HG03025 (cell line): Measurements from ENCODE around the gene BCL6B.

Experiments used
- ATAC-seq: cut with Tn5 transposase; IDR thresholded peaks from one replicate; pipeline ENCODE4 v1.9.1; 2021; ENCODE audit warnings: mild to moderate bottlenecking, moderate library complexity; ENCODE audit not compliant: unreplicated experiment, low FRiP score

BCL6B gene

DNA sequence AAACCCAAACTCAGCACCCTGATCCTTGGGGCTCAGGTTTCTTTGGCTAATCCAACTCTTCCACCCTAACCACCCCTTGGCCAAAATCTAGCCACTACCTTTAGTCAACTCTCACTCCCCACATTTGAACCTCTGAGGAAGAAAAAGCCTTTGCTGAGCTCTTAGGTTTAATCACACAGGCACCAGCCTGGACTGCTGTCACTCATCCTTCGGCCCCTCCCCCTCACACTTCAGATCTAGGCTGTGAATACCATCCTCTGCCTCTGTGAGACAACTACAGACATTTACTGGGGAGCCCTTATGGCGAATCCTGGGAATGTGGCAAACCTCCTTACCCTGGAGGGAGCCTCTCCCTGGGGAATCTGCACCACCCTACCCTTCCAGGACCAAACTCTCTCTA lies 15.7 kb upstream of the BCL6B start:
- ATAC-seq = no peak

DNA sequence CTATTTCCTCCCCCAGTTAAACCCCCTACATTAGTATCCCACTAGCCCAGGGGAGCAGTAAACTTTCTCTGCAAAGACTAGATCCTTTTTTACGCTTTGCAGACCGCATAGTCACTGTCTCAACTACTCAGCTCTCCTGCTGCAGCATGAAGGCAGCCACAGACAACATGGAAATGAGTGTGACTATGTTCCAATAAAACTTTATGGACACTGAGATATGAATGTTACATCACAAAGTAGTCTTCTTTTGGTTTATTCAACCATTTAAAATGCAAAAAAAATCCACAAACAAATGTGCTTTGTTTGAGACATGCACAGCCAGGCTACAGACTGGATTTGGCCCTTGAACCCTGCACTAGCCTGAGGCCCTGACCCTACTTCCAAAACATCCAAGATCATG lies 12.3 kb upstream of the BCL6B start:
- ATAC-seq = no peak

DNA sequence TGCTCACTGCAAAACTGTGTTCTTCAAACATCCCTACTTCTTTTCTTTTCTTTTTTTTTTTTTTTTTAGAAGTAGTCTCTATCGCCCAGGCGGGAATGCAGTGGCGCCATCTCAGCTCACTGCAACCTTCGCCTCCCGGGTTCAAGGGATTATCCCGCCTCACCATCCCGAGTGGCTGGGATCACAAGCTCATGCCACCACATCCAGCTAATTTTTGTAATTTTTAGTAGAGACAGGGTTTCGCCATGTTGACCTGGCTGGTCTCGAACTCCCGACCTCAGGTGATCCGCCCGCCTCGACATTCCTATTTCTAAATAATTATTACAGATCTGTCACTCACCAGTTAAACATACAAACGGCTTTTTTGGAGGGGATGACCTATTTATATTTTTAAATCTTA lies 11.4 kb upstream of the BCL6B start:
- no peak for ATAC-seq

DNA sequence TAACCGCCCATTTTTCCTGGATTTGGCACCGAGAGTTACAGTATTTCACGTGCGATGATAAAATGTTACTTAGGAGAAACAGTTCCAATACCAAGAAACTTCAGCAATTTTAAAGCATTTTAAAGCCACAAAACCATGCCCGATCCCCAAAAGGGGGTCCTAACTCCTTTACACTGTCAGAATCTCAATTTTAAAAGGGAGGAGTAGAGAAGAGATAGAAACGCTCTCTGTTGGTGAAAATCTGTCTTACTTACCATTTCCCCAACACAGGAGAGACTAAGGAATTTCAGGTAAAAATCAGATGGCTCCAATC lies 11.0 kb upstream of the BCL6B start:
- no peak for ATAC-seq

DNA sequence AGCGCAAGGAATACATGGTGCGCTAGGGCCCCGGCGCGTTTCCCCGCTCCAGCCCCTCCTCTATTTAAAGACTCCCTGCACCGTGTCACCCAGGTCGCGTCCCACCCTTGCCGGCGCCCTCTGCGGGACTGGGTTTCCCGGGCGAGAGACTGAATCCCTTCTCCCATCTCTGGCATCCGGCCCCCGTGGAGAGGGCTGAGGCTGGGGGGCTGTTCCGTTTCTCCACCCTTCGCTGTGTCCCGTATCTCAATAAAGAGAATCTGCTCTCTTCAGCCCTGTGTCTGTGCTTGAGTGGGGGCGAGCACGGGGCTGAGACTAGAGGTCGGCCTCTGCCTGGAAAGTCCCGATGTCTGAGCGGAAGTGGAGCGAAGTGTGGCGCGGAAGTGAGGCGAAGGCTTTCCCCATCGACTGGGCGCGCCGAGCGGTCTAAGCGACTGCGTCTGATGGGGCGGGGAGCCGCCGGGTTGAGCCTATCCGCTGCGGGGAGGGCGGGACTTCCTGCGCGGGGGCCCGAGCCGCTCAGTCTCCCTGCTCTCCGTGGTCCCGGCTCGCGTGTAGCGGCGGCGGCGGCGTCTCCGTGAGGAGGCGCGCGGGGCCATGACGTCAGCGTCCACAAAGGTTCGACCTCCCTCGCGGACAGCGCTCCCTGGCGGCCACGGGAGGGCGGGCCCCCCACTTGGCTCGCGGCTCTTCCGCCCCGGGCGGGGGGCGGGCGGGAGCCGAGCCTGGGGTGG lies 8.4 kb upstream of the BCL6B start:
- peak; percentile 83 for ATAC-seq

DNA sequence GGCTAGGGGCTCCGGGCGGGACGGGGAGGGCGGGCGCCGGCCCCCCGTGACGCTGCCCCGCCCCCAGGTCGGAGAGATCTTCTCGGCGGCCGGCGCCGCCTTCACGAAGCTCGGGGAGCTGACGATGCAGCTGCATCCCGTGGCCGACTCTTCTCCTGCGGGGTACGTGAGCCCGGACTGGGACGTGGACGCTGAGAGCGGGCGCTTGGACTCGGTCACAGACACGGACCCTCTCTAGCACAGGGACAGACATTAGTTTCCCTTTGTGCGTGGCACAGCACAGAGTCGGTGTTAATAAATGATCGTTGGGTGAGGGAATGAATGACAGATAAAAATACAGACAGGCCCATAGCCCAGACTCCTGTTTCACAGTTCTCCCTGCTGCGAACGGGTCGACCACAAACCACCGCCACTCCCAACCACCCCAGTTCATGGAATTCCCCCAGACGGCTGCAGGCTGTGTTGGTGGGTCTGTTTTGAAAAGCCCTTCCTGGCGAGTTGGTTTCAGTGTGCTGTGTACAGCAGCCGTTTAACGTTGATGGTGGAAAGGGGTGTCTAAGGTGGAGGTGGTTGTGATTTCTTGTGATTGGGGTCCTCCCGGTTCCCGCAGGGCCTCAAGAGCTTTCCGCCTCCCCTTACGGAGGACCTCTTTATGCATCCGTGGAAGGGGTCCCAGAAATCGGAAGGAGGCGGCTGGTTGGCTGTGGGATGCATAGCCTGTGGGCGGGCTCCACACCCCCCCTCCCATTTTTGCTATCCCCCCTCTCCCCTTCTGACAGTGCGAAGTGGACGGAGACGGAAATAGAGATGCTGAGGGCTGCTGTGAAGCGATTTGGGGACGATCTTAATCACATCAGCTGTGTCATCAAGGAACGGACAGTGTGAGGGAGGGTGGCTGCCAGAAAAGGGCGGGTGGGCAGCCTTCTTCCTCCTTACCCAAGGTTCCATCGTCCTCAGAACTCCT lies 7.6 kb upstream of the BCL6B start:
- ATAC-seq = peak; percentile 5

DNA sequence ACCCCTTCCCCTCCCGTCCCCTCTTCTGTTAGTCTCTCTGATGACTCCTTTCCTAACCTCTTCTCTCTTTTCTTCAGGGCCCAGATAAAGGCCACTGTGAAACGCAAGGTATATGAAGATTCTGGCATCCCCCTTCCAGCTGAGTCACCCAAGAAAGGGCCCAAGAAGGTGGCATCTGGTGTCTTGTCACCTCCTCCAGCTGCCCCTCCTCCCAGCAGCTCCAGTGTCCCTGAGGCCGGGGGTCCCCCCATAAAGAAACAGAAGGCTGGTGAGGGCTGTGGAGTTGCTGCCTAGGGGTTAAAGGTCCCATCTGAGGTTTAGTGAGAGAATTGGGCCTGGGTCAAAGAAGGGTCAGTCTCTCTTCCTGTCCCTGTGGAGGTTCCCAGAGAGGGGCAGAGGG lies 6.4 kb upstream of the BCL6B start:
- no peak for ATAC-seq

DNA sequence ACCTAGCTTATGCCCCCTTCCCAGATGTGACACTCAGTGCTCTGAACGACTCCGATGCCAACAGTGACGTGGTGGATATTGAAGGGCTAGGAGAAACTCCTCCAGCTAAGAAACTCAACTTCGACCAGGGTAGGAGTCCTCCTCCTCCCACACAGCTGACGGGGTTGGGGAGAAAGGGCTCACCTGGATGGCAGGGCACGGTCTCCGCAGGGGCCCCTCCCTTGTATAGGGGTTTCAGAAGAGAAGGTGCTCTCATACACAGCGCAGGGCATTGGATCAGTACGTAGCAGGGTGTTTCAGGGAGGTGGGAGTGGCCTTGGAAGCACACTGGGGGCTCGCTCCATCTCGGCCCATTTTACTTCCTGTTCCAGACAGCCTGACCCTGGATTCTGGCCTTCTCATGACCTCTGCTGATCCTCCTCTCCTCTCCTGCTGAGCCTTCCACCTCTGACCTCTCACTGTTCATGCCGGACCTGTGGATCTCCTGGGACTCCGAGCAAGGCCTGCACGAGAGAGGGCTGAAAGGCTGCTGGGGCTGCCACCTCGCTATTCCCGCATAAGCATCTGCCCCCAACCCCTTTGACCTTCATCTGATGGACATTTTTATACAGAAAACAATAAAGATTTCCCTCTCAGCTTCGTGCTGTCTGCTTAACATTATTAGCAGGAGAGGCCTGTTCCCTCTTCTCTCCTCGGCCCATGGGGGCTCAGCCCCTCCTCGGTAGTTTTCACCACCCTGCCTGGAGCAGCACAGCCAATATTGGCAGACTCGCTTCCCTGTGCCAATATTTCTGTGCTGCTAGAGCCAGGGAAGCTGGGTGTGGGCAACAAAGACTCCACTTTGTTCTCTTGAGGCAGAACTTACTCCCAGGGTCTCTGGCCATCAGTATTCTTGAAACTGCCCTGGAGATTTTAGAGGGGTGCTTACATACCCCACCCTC lies 5.7 kb upstream of the BCL6B start:
- ATAC-seq = no peak

DNA sequence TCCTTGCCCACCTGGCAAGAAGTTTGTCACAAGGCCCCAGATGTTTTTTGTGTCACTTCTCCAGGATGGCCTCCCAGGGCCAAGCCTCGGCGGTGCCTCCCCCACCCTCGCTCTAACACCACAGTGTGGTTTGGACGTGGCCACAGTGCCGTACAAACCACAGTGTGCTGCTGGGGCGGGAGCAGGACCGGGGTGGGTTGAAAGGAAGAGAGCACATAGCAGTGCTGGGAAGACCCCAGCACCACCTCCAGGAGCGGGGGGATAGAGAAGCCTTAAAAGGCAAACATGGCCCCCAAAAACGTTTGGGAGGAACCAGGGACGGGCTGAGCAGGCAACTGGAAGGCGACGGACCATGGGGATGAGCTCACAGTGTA lies 5.0 kb upstream of the BCL6B start:
- ATAC-seq = no peak

DNA sequence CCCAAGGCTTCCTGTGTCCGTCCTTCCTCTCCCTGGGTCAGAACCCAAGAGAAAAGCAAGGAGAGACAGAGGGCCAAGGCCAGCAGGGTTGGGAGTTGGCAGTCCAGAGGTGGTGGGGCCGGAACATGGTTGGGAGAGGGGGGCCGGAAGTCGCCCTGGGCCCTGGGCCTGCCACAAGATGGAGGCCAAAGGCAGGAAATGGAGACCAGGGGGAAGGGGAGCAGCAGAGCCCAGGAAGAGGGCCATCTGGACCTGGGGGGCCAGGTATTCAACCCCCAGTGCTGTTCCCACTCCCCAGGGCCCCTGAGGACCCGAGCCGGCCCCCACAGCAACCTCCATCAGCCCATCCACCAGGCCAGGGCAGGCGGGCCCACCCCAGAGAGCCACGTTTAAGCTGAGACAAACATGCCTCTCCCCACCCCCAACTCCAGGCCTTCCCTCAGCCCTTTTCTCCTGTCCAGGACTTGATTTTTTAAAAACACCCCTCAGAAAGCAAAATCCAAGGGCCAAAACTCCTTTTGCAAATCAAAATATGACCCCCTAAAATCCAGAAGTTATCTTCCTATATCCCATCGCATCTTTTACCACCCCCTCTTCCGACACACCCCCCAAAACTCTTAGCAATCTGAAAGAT lies 4.4 kb upstream of the BCL6B start:
- no peak for ATAC-seq

DNA sequence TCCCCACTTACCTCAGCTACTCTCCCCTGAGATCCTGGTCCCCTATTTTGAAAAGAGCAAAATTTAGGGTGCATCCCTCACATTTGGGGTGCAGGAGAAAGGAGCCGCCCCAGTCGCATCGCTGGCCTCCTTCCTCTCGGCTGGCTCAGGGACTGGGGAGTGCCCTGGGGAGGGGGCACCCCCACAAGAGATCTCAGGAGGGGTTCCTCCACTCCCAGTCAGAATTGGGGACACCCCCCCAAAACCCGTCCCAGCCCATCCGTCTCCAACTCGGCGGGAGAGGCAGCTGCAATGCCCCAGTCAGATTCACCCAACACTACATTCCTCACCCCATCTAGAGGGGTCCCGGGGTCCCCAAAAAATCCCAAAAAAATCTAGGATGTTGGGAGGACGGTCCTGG lies 3.5 kb upstream of the BCL6B start:
- no peak for ATAC-seq

DNA sequence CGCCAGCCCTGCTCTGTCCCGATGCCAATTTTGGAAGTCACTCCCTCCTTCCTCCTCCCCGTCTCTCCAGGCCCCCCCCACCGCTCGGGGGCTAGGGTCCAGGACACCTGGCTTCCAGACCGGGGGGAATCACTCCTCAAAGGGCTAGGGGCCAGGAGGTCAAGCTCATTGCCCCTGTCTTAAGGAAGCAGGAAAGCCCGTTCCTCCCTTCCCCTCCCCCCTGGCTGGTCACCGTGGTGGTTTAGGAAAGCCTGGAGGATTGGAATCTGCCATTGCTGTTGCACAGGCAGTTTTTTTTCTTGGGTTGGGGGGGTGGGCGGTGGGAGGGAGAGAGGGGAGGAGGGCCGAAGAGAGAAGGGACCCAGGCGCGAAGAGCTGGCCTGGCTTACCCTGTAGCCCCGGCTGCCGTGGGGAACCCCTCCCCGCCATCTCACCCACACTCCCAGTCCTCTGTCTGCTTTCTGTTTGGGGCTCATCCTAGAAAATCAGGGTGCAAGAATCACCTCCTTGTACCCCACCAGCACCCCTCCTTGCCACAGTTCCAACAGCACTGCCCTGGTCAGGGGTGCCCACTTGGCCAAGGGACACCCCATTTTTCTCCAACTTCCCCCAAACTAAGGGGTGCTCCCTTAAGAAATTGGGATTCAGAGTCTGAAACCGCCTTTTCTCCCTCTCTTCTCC lies 2.9 kb upstream of the BCL6B start:
- ATAC-seq = no peak

DNA sequence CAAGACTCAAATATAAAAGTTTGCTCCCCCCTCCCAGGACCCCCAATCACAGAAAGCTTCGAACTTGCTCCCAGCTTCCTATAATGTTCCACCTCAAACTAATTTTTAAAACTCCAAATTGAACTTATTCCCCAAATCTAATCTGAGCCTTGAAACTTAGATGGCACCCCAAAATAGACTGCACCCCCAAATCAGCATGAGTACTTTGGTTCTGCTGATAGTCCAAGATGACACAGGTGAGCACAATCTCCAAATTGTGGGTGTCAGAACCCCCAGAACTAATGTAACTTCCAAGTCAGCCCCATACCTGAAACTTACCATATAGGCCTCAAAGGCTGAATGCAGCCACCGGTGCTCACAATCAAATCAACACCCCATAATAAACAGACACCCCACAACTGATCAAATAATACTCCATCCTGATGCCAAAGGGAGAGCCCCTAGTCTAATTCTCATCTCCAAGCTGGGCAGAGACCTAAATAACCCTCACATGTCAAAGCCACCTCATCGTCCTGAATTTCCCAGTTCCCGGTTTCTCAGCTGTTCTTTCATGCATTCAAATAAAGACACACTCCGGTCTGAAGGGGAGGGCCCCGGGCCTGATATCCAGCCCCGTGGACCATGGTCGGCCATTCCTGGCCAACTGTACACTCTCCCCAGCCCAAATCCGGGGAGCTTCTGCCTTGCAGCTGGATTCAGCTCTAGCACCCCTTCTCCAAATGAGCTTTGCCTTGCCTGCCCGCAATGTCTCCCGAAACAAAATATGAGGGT lies 1.8 kb upstream of the BCL6B start:
- ATAC-seq = no peak

DNA sequence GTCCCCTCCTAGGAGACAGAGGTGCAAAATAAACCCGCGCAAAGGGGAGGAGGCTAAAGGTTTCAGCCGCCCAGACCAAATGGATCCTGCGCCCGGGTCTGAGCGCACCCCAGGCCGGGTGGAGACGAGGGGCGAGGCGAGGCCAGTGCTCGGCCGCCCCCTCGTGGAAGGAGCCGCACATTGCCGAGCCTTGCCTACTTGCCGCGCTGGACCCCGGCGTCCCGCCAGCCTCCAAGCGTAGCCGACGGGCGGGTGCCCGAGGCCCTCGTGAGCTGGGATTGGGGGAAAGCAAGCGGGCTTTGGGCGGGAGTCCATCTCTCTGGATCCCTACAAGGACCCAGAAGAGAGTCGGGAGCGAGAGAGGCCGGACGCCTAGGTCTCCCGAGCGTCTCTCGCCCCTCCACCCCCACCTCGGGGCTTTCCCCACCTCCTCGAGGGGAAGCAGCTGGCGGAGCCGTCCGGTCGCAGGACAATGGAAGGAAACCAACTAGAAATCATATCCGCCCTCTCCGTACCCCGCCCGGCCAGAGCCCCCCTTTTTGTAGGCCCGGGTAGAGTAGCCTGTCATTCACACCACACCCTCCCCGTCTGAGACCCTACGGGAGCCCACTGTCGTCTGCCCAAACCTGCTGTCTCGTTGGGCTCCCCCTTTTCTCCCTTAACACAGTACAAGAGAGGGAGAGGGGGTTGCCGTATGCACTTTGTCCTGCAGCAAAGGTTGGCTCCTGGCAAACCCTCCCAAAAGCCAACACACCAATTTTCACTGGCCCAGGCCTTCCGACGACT lies 664 bp upstream of the BCL6B start:
- no peak for ATAC-seq

DNA sequence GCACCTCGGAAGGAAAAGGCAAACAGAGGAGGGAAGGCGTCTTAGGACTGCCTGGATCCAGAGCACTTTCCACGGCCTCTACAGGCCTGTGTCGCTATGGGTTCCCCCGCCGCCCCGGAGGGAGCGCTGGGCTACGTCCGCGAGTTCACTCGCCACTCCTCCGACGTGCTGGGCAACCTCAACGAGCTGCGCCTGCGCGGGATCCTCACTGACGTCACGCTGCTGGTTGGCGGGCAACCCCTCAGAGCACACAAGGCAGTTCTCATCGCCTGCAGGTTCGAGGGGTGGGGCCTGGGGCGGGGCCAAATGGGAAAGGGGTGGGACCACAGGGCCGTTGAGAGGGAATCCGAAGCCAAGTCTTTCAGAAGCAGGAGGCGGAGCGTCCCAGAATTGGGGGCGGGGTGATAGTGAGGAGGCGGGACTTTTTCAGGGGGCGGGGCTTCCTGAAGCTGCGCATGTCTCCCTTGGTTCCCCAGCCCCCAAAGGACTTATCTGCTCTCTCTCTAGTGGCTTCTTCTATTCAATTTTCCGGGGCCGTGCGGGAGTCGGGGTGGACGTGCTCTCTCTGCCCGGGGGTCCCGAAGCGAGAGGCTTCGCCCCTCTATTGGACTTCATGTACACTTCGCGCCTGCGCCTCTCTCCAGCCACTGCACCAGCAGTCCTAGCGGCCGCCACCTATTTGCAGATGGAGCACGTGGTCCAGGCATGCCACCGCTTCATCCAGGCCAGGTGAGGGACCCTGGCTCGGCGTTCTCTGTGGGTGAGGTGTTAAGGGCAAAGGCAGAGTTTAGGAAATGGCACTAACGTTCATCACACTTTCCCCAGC lies 939 bp downstream of the BCL6B start:
- no peak for ATAC-seq

DNA sequence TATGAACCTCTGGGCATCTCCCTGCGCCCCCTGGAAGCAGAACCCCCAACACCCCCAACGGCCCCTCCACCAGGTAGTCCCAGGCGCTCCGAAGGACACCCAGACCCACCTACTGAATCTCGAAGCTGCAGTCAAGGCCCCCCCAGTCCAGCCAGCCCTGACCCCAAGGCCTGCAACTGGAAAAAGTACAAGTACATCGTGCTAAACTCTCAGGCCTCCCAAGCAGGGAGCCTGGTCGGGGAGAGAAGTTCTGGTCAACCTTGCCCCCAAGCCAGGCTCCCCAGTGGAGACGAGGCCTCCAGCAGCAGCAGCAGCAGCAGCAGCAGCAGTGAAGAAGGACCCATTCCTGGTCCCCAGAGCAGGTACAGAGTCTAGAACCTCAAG lies 1.5 kb downstream of the BCL6B start:
- ATAC-seq = no peak

DNA sequence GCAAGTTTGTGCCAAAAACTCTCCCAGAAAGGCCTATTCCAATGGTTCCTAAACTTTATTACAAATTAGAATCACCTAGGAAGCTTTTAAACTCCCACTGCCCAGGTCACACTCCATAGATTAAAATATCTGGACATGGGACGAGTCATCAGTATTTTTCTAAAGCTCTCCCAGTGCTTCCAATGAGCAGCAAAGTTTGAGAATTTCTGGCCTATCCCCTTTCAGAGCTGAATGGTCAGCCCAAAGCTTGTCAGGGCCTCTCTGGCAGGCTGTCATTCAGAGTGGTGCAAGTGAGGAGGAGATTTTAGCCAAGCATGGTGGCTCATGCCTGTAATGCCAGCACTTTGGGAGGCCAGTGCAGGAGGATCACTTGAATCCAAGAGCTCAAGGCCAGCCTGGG lies 2.4 kb downstream of the BCL6B start:
- ATAC-seq = no peak
